ENCODE data around the gene FHIT. TPM values are rescaled to one million over a fixed set of nuclear protein-coding genes. Genes with fewer than 3 reads are reported as not detected.

Gene FHIT
- polyA plus RNA-seq, 12 donors = 3.8 to 10.9 (median 5.4) TPM; not detected in 2

- DNase-seq = no peak
These were observed 1075.6 kb downstream of the FHIT start for GRCh38 chr3:60175680-60176079.

- no peak for DNase-seq
These were observed 1081.5 kb downstream of the FHIT start for GRCh38 chr3:60169755-60170154.

- DNase-seq = no peak
These were observed 1084.1 kb downstream of the FHIT start for GRCh38 chr3:60167186-60167585.

- no peak for DNase-seq
These were observed 1090.2 kb downstream of the FHIT start for GRCh38 chr3:60160822-60161748.

- no peak for DNase-seq
These were observed 1091.0 kb downstream of the FHIT start for GRCh38 chr3:60160111-60160821.

- no peak for DNase-seq
These were observed 1093.2 kb downstream of the FHIT start for GRCh38 chr3:60158035-60158434.

GRCh38 chr3:60154011-60154410 is 1097.2 kb downstream of the FHIT start:
- no peak for DNase-seq

- DNase-seq = no peak
These were observed 1097.8 kb downstream of the FHIT start for GRCh38 chr3:60153221-60153999.

- no peak for DNase-seq
These were observed 1101.8 kb downstream of the FHIT start for GRCh38 chr3:60149501-60149900.

GRCh38 chr3:60147249-60147950 is 1103.9 kb downstream of the FHIT start:
- DNase-seq = no peak

GRCh38 chr3:60146121-60146520 is 1105.1 kb downstream of the FHIT start:
- no peak for DNase-seq

- no peak for DNase-seq
These were observed 1107.2 kb downstream of the FHIT start for GRCh38 chr3:60144071-60144470.

- DNase-seq = no peak
These were observed 1109.2 kb downstream of the FHIT start for GRCh38 chr3:60142009-60142408.

- no peak for DNase-seq
These were observed 1111.1 kb downstream of the FHIT start for GRCh38 chr3:60140160-60140559.

GRCh38 chr3:60136601-60137000 is 1114.7 kb downstream of the FHIT start:
- no peak for DNase-seq

GRCh38 chr3:60135474-60135873 is 1115.8 kb downstream of the FHIT start:
- DNase-seq = no peak

- no peak for DNase-seq
These were observed 1117.7 kb downstream of the FHIT start for GRCh38 chr3:60133269-60134162.

- no peak for DNase-seq
These were observed 1119.6 kb downstream of the FHIT start for GRCh38 chr3:60131618-60132017.

GRCh38 chr3:60126511-60127304 is 1124.5 kb downstream of the FHIT start:
- no peak for DNase-seq

GRCh38 chr3:60125686-60126085 is 1125.6 kb downstream of the FHIT start:
- DNase-seq = no peak

Data from muscle of arm (tissue), 12 donors.